ENCODE results near the gene PLXNC1.

The PLXNC1 gene

DNA sequence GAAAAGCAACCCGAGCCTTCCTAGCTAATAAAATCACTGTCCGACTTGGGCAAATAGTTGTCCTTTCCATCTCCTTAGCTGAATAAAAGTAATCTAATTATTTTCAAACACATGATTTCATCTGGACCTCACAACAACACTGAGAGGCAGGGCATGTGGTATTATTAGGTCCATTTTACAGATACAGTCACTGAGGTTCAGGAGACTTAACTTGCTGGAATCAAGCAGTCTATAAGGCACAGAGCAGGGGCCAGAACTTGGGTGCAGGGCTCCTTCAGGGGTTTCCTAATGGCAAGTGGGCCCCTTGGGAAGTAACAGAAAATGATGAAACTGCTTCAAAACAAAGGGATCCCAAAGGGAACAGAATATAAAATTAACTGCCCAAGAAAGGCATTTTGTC, 15.5 kb downstream of the PLXNC1 start:
- DNase-seq, result no peak

DNA sequence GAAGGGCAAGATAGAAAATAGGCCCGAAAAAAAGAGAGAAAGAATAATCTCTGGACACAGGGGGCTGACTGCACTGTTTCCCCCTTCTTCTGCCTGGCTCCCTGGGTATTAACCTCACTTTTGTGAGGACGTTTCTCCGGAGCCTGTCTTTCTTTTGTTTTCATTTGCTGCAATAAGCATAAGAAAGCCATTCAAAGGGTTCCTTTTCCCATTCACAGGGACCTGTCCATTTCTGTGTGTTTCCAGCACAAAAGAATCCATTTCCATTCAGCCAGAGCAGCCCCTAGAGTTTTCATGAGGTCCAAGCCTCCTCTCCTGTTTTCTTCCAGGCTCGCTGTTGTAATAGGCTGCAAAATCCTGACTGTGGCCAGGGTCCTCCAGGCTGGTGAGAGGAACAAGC, 16.8 kb downstream of the PLXNC1 start:
- no peak for DNase-seq

DNA sequence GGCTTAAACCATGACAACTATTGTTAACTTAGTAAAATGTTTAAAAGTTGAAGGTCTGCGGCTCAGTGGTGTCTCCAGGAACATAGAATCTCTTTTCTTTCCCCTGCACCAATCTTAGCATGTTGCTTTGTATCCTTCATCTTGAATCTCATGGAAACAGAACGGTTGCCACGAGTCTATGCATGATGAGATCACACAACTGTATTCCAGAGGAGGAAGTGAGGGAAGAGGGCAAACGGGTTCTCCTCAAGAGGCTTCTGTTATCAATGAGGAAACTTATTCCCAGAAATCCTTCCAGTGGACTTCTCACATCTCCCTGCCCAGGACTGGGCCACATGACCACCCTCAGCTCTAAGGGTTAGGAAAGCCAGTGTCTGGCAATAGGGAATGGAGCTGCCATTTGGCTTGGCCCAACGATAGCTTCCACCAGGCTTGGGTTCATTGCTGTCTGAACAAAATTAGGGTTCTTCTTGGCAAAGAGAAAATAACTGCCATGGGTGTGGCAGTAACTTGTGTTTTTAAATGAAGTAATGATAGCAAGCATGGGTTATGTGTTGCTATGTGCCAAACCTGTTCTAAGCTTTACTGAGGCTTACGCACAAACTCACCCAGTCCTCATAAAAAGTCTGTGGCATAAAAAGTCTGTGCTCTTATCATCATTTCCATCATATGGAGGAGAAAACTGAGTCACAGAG, 17.4 kb downstream of the PLXNC1 start:
- no peak for DNase-seq

DNA sequence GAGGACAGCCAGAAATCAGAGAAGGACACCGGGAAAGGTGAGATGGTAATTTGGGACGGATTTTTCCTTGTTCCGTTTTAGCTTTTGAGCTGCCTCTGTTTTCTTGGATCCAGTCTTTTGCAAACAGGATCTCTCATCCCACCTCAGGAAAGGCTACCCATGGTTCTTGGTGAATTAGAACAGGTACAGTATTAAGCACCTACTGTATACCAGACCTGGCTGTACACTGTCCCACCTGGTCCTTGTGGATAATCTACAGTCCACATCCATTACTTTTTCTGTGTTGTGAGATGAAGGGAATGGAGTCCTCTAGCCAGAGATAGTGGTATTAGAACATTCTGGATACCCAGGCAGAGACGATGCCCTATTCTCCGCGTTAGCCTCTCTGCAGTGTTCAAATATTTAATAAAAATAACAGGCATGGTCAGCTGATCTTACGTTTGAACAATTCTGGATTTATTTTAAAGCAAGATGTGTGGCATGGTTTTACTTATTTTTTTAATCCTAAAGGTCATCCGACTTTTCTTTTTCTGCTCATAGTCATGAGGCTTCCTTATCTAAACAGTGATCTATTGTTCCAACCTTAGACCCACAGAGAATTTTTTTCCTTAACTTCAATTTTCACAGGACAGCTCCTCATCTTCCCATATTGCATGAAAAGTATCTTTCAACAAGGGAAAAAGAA, 18.8 kb downstream of the PLXNC1 start:
- DNase-seq, result no peak

DNA sequence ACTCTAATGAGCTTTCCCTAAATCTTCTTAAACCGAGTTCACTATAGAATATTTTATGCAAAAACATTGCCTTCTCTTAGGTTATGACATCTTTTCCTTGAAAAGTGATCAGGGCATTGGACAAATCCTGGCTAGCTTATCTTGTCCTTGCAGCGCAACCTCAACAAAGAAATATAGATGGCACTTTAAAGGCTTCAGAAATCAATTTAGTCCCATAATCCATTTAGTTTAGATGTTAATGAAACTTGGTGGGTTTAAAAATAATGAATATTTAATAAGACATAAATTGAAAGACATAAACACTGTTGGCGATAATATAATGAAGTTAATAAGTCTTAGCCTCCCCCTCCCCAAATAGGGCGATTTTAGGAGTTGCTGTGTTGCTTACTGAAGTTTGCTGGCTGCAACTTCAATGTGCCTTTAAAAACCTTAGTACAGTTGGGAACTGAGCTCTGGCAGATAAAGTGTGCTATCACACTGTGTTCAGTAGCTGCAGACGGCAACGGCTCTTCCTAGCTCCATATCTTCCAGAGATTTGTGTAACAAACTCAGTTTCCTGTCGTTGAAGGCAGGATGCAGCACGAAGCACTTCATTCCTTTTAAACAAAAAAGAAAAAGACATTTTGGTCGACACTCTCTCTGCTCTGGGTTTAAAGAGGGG, 19.5 kb downstream of the PLXNC1 start:
- no peak for DNase-seq

DNA sequence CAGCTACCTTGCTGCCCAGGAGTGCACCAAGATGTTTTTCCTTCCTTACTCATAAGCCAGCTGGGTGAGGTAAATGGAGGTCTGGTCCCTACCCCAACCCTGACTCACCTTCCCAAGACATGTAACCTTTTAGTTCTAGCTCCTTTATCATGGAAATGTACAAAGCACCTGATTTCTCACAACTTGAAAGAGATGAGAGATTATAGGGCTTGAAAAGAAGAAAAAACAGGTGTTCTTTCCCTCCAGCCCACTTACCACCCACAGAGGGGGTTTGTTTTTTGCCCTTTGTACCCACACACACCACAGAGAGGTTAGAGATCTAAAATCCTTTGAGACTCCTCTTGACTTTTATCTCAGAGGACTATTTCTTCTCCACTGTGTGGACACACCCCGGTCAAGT, 21.1 kb downstream of the PLXNC1 start:
- DNase-seq, result no peak

DNA sequence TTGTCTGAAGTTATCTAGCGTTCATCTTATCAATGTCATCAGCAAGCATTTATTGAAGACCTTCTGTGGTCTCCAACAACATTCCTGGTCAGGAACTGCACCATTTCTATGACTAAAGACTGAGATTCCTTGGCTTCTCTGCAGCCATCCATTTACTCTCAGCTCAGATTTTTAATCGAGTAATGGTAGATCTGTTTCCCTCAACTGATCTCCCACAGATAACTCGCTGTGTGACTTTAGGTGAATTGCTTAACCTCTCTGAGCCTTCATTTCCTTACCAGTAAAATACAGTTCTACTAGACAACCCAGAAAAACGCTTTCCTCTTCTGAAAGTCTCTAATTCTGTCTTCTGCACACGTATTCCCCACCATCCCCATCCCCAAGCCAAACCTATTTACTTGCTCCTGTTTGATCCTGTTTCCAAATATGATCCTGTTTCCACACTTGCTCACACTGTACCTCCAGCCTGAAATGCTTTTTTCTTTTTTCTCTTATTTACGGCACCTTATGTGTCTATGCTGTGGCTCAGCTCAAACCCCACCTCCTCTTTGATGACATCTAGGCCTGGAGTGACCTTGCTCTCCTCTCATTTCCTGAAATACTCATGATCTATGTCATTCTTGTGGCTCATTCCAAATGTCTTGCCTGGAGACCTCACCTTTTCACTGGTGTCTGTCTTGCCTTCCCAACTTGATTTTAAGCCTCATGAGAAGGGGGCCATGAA, 21.8 kb downstream of the PLXNC1 start:
- no peak for DNase-seq

DNA sequence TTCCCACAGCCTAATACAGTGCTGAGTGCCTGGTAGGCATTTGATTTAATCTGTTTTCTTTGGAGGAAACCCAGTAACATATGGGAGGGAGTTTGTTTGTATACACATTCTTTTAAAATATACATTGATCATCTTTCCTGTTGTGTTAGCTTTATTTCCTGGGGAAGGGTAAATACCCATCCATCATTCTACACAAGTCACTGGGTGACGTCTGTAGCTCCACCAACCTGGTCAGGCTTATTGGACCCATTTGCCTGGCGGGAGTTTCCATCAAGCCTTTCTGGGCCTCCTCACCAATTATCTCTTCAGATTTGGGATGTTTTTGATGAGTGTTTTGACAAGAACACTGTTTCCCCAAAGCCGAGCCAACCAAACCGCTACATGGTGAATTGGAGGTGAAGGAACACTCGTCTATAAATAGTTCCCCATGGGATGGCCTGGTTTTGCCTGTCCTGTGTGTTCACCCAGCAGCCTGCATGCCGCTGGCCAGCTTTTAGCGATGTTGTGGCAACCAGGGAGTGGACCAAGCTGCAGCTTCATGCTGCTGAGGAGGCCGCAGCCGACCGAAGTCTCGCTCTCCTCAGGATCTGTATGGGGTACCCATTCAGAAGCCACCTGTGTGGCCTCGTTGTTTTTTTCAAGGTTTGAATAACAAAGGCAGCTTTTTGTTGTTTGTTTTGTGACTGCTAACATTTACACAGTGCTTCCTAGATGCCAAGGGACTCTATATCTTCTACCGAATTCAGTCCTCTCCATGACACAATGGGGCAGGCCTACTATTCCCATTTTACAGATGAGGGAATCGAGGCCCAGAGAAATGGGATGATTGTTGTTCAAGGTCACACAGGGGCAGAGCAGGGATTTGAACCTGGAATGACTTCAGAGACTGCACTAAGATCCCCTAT, 22.6 kb downstream of the PLXNC1 start:
- DNase-seq, result no peak

DNA sequence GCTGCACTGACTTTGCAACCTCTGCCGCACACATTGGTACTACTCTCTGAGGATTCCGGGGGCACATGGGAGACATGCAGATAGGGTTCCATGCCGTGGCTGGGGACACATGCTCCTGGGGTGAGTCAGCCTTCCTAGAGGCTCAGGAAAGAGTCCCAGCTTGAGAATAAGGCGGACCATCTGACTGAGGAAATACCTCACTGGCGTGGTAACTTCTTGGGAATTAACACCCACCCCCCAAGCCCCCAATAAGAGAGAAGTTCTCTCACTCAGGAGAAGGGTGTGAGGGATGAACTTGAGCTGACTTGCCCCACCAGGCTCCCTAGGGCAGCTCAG, 23.2 kb downstream of the PLXNC1 start:
- no peak for DNase-seq

DNA sequence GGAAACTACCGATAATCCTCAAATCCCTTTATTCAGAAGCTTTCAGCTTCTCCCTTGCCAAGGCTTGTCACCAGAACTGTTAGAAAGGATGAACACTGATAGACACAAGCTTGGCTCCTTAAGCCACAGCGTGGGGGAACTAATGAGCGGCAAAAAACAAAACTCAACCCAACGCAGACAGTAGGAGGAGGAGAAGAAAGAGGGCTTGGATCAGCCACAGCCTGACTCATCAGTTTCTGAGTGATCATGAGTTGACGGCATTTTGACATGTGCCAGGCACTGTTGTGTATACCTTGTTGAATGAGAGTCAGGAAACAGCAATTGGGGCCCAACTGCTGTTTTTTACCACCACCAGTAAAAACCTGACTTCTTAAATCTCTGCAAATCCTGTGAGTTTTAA, 23.7 kb downstream of the PLXNC1 start:
- no peak for DNase-seq

DNA sequence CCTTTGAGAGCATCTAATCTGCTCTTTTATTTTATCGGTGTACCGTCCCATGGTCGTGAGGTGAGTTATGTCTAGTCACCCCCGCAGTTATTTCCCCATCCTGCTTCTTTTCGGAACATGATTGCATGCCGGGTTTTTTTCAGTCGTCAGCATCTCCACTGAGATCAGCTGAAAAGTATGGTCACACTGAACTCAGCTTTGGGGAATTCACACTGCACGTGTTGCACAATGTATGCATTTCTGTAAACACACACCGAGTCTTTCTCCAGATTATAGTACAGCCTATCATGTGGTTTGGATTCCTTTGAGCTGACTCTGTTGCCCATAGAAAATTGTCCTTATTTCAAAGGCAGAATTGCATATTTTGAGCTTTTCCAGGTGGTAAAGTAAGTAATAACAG, 24.6 kb downstream of the PLXNC1 start:
- DNase-seq, result no peak

DNA sequence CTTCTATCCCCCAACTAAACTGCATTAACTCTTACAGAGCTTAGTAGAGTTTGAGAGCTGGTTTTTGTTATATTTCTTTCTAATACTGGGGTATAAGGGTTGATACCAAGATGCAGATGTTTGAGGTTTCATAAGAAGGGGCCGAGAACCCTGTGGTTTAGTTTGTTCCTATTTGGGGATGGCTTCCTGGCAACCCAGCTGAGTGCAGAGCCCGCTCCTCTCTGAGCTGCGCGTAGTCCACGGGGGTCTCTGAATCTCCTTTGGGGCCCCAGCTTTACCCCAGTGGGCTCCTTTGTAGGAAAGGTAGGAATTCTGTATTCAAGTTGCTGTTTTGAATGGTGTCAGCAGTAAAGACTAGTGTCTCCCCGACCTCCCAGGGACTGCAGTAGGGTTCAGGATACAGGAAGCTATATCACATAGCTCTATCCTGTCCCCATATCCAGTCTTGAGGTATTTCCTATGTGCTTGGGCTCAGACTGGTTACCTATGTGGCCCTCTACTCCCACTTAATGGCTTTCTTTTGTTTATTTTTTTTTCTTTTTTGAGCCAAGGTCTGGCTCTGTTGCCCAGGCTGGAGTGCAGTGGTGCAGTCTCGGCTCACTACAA, 25.4 kb downstream of the PLXNC1 start:
- no peak for DNase-seq

DNA sequence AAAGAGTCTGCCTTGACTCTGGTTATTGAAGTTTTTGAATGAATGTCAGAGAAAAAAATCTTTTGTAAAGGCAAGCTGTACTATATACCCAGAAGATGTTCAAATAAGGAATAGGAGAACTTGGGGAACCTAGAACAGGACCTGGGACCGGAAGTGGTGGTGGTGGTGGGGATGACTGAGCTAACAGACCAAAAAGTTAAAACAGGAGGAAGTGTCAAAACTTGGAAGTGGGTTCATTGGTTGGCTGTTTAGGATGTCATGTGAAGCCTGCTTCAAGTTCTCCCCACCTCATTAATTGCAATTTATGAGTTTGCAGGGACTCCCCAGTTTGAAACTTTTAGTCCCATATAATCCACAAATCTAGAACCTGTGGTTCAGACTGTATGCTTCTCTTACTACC, 26.2 kb downstream of the PLXNC1 start:
- DNase-seq, result no peak

DNA sequence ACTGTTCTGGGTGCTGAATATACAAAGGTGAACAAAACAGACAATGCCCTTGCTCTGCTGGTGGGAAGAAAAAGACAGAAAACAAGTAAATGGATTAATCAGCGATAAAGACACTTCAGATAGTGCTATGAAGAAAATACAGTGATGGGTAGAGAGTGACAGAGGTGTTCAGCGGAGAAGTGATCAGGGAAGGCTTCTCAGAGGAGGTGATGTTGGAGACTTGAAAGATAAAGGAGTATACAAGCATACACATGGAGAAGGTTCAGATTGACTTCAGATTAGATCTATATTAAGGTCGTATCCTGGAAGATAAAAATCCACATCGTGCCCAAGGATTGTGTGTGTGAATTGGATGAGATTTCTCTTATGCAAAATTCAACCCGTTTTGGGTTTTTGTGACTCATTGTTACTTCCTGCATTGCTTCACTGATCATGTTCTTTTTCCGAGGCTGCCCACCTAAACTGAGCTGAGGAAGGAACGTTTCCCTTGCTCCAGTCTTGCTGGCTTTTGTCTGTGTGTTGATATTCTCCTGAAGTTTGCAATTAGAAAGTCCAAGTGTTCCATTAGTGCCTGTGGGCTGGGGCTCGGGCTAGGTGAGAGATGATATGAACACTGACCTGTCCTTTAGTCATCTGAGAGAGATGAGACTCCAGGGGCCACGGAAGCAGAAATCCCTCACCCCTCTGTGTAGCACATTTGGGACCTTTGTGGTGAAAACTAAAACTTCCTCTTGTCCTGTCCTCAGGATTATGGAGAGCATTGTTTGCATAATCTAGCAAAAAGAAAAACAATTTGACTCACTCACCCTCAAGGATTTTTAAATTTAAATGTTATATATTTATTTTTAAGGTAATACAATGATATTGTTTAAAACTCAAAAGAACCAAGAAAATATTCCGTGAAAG, 27.6 kb downstream of the PLXNC1 start:
- DNase-seq, result no peak

DNA sequence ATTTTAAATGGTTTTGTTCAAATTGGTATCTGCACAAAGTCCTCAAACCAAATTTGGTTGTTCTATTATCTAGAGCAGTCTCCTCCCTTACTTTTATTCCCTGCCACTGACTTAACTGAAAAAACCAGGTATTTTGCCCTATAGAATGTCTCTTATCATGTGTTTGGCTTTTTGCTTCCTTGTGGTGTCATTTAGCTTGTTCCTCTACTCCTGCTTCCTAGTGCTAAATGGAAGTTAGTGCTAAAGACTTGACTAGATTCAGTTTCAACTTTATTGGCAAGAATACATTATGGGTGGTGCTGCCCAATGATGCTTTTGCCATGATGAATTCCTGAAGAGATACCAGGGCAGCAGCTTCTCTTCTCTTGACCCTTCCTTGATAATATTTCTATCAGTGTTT, 29.7 kb downstream of the PLXNC1 start:
- DNase-seq, result no peak

DNA sequence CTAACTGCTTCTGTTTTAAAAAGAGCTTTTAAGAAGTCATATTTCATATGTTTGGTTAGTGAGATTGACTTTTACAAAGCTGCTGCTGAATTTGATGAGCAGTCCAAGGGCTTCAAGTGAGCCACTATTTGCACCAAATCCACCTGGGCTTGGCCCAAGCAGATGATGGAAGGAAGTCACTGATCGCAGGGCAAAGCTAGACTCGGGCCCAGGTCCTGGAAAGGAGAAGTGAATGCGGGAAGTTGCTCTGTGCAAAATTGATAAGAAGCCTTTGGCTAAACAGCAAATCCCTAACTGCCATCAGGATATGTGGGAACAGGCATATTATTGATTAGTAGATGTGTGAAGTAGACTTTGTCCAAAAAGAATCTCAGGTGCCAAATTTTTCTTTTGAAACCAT, 30.5 kb downstream of the PLXNC1 start:
- no peak for DNase-seq

DNA sequence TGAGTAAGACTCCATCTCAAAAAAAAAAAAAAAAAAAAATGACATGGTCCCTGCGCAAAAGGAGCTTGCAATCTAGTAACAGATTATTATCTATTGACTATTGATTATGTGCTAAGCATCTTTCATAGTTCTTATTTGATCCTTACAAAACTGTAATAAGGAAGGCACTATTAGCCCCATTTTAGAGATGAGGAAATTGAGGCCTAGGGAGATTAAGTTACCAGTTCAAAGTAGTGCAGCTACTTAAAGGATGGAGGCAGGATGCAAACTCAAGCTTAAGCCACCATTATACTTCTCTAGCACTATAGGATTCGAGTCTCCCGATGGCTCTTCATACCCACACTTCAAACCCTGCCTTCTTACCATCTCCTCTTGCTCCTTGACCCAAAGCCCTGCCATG, 31.3 kb downstream of the PLXNC1 start:
- no peak for DNase-seq

DNA sequence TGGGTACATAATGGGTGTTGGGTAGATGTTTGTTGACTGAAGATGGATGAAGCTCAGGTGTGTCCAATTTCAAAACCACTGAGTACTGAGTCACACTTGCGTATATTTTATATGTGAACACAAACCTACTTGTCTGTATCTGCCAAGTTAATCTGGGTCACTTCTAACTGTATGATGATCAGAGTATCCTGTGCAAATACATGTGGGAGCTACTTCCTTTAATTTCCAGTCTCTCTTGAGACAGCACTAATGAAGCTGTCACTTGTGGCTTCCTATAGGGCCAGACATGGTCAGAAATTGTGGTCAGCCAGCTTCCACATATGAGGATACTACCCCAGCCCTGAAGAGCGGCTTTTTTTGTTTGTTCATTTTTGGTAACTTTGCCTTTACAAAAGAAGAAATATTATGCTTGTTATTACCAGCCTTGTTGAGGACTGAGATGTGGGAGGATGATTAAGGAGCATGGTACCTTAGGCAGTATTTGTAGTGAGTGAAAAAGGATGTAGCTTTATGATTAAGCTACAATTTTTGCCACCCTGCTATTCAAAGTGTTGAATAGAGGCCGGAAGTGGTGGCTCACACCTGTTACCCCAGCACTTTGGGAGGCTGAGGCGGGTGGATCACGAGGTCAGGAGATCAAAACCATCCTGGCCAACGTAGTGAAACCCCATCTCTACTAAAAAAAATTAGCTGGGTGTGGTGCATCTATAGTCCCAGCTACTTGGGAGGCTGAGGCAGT, 32.4 kb downstream of the PLXNC1 start:
- no peak for DNase-seq

DNA sequence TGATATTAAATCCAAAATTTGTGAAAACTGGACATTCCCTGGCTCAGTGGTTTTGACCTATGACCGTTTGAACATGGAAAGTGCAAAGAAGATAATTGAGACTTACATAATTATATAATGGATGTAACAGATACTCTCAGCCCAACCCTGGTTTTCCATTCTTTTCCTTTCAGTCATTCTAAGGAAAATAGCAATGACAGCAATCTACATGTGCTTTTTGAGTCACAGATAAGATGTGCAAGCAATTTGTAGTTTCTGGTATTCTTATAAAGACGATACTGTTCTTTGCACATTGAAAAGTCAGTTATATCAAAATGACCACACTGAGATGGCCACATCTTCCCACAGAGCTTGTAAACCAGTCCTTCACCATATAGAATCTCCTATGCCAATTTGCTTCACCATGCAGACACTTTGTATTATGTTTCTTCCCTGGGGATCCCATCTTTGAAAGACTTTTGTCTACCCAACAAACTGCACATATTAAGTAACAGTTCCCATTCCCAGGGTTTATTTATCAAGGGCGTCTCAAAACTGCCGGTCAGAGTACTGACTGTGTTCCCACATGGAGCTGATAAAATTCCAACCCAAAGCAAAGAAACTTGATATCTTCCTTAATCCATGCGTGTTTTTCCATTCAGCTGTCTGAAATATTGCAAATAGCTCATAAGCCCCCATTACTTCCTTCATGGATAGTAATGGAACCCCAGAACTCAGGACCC, 34.8 kb downstream of the PLXNC1 start:
- DNase-seq, result no peak
